Right renal cortex interstitium (tissue), 3 donors: Measurements from ENCODE around the gene GORAB. TPM values are rescaled to one million over a fixed set of nuclear protein-coding genes. Genes with fewer than 3 reads are reported as not detected.

Source experiments
- DNase-seq, 3 donors: peaks; one replicate each; pipeline ENCODE4 v3.0.0-alpha.2; 2013; ENCODE audit warnings: low read depth in 3 of 3, low spot score in 2 of 3
- polyA plus RNA-seq, 3 donors: library from polyadenylated mRNA; unstranded; fragments of 120-200 nt; gene quantifications; one replicate each; pipeline ENCODE4 v1.2.1, GENCODE V29; 2013; ENCODE audit not compliant: insufficient read length in 3 of 3

The GORAB gene
- 10 to 100 TPM; 20.4 to 23.0 (median 21.7) TPM for polyA plus RNA-seq

DNA sequence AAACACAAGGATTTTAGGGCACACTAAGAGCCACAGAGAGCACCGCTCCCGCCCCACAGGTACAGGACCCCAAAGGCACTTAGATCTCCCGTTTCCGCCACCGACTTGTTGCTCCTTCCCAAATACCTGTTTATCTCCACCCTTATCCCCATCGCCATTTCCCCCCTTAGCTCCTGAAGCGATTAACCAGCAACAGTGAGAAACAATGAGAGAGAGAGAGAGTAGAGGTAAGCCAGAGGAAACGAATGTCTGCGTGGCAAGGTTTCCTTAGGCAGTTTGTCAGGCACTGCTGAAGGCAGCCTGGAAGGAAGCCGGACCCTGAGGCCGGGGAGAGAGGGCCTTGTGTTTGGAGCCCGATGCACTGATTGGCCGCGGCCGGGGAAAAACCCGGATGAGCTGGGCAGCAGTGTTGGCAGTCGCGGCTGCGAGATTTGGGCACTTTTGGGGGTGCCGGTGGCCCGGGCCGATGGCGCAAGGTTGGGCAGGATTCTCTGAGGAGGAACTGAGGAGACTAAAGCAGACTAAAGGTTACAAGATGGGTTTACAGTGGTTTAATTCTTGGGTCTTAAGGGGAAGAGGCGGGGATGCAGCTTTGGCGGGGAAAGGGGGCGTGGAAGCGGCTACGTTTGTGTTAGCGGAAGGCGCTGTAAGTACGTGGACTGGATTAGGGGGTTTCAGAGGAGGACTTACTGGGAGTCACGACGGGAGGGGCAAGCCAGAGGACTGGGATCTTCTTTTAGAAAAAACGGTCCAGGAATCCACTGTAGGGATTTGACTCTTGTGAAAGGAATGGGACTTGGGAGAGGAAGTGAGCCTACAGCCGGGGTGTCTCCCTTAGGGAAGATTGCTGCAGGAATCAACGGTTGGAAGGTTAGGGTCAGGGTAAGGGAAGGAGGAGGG is at the start of gene GORAB:
TSS of gene GORAB (plus strand) at position 409 of the 900 bp plus-strand sequence. CDS start at position 467, 58 bp downstream.
- DNase-seq = peak; percentile 85 to 89 (median 85)

- DNase-seq = no peak
Observed at GRCh38 chr1:170483051-170483450, 48.9 kb upstream of the GORAB start.

- DNase-seq = no peak
Observed at GRCh38 chr1:170487503-170487902, 44.5 kb upstream of the GORAB start.

- DNase-seq = no peak
Observed at GRCh38 chr1:170491291-170491690, 40.7 kb upstream of the GORAB start.

DNA sequence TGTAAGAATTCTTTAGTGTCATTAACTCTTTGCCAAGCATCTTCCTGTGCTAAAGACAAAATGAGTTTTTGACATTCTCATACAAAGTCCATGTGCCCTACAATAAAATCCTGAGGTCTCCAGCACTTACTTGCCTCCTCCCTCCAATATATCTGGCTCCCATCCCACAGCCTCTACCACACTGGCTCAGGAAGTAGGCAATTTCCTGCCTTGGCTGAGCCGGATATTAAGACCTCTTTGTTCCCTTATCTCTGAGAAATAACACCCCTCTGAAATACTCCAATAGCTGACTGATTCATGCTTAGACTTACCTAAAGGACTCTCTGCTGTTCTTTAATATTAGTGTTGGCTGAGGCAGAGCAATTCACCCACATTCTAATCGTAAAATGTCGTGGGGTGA is 37.6 kb upstream of the GORAB start:
- DNase-seq = no peak

DNA sequence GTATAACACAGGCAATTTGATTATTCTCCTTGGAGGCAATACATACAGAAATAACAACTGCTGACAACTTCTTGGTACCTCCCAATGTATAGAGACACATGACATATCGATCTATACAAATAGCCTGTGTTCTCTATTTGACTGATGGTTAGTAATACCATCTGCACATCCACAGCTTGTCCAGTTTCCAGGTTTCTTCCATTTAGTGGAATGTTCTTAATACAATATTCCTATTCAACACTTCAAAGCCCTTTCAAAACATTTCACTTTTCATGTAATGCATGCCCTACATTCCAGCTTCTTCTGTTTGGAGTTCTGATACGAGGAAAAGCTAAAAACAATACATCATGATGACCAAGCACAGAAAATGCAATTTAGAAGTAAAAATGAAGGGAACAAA is 37.0 kb upstream of the GORAB start:
- DNase-seq = no peak

- DNase-seq = no peak
Observed at GRCh38 chr1:170498876-170499275, 33.1 kb upstream of the GORAB start.

DNA sequence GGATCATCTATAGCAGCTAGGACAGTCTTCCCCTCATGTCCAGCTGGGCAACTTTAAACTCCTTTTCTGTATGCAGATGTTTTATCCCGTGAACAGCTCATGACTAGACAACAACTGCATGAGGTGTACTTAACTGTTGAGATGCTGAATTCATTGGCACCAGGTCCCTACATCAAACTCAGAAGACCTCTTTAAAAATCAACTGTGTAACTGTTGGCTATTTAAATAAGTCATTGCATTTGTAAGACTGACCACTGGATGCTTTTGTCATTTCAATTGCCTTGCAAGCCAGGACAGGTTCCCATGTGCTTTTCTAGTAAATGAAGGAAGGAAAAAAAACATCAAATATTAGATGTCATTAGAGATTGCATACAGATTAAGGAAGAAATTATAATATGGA is 28.3 kb upstream of the GORAB start:
- DNase-seq = no peak

GRCh38 chr1:170510163-170510562 is 21.8 kb upstream of the GORAB start:
- DNase-seq = no peak

DNA sequence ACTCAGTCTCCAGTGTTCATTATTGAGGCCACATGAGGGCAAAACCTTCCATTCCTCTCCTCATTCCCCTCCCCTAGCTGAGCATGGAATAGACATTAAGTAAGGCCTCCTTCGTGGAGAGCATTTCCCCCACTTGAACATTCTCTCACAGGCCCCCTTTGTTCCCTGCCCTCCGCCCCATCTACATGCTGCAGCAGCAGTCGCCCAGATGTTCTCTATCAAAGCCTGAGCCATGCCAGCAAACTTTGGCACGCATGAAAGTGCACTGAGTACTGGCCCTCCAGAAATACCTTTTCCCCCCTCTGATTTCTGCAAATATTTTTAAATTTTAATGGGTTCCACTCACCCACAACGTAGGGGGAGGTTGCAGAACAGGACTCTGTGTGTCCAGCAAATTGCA is 20.9 kb upstream of the GORAB start:
- DNase-seq = no peak

GRCh38 chr1:170513138-170513537 is 18.8 kb upstream of the GORAB start:
- DNase-seq = no peak

- no peak for DNase-seq
Observed at GRCh38 chr1:170518185-170518834, 13.7 kb upstream of the GORAB start.

GRCh38 chr1:170518965-170519364 is 13.0 kb upstream of the GORAB start:
- no peak for DNase-seq

- DNase-seq = no peak
Observed at GRCh38 chr1:170520601-170521000, 11.4 kb upstream of the GORAB start.

GRCh38 chr1:170521818-170522217 is 10.1 kb upstream of the GORAB start:
- no peak for DNase-seq

- DNase-seq = no peak
Observed at GRCh38 chr1:170530972-170531757, 801 bp upstream of the GORAB start.

DNA sequence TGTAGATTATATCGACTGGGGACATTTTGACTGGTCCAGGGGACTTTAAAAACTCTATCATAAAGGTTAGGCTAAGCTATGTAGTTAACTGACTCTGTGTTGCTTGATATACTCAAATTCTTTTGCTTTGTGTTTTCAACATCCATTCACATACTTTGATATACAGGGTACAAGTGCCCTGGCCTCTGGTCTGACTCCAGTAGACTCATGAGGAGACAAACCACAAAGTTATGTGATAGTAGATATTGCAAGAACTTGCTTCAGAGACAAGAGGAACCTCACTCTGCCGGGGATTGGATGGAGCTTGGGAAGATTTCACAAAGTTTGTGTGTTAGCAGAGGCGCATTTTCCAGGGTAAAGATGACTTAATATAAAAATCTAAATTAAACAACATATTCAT is 1.3 kb downstream of the GORAB start:
- no peak for DNase-seq

- DNase-seq = no peak
Observed at GRCh38 chr1:170534626-170535147, 2.7 kb downstream of the GORAB start.

- DNase-seq = no peak
Observed at GRCh38 chr1:170535418-170535817, 3.5 kb downstream of the GORAB start.

DNA sequence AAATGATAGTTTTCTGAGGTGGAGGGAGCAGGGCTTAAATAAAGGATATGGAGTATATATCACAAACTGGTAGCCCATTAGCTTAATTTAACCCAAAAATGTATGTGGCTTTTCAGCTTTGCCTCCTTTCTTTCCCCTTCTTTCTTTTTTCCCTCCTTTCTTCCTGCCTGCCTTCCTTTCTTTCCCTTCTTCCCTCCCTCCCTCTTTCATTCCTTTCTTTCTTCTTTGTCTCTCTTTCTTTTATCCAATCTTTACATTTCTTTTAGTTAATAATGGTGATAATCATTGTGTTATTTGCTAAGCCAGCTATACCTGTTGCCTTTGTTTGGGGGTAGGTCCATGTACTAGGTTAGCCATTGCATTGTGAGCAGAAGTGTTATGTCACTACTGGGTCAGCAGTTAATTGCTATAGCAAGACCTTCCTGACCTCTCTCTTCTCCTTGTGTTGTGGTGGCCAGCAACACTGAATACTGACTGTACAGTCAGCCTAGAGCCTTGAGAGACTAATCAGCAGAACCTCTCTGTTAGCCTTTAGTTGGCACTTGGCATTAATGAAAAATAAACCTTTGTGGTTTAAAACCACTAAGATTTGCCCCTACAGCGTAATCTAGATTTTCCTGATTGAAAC is 5.1 kb downstream of the GORAB start:
- DNase-seq = no peak
